ENCODE data around the gene GPR68.

GPR68 gene

DNA sequence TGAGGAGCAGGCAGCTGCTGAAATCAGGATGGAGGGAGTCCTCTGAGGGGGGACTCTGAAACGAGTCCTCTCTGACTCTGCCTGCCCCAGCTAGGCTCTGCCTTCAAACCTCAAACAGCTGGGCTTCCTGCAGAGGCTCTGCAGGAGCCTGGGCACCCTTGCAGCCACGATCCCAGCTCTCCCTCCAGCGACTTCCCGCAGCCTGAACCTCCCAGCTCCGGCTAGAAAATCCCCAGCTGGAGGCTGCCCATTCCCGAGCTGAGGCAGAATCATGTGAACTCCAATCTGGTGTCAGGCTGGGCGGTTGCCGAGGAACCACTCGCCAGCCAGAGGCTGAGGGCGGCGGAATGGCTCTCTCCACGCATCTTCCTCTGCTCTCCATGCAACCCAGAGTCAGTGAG lies at the start of gene GPR68:
TSS of gene GPR68 (minus strand) at position 204 of the 401 bp plus-strand sequence. CDS start 9,654 bp downstream, outside the sequence.
- no peak for TF ChIP-seq ZFP37 (tag by site-specific recombination; IDR thresholded peaks at IDR 0.05)
- no peak for TF ChIP-seq OSR2 (tag by site-specific recombination; IDR thresholded peaks at IDR 0.05)
- TF ChIP-seq ZNF146 (tag by site-specific recombination; IDR thresholded peaks at IDR 0.05), result no peak
- TF ChIP-seq ZNF473 (tag by site-specific recombination; IDR thresholded peaks at IDR 0.05), result no peak
- peak; percentile 37; the same call in 1 of the 2 replicates for TF ChIP-seq GLIS1 (tag by site-specific recombination; IDR thresholded peaks at IDR 0.05)
- no peak for TF ChIP-seq ZNF501 (tag by site-specific recombination; IDR thresholded peaks at IDR 0.05)
- TF ChIP-seq ZNF324 (tag by site-specific recombination; IDR thresholded peaks at IDR 0.05), result no peak
- TF ChIP-seq PRDM10 (tag by site-specific recombination; IDR thresholded peaks at IDR 0.05), result no peak
- TF ChIP-seq ZIC2 (tag by site-specific recombination; IDR thresholded peaks at IDR 0.05), result peak; percentile 93
- no peak for TF ChIP-seq ZBTB7A (tag by site-specific recombination; IDR thresholded peaks at IDR 0.05; ENCODE audit: low read depth)
- TF ChIP-seq ZNF558 (tag by site-specific recombination; IDR thresholded peaks at IDR 0.05), result no peak
- no peak for TF ChIP-seq ZNF791 (tag by site-specific recombination; IDR thresholded peaks at IDR 0.05)
- no peak for TF ChIP-seq ZXDB (tag by site-specific recombination; IDR thresholded peaks at IDR 0.05)
- CTCF ChIA-PET, result interaction anchor here (0.6 to 1.2 kb wide), 3 partner anchors 8 to 89 kb away, joined by 3 to 6 read pairs (median 3); no protein-coding TSS in a partner anchor
- Histone ChIP-seq H3K27ac (ENCODE audit: extremely low read depth, low read depth, low read length) (no peak within 1 kb of the TSS), H3K36me3 (ENCODE audit: control insufficient read depth in 2 of 2, insufficient read depth in 1 of 2, low read length in 2 of 2) (no peaks in the 10 kb centered on the region), H3K4me3 (ENCODE audit: low read depth, low read length) (no peak within 1 kb of the TSS), H3K9me3 (ENCODE audit: control insufficient read depth, insufficient read depth, low read depth, low read length) (no peaks in the 10 kb centered on the region), H3K4me1 (ENCODE audit: control insufficient read depth, insufficient read depth, low read length) (no peaks in the 10 kb centered on the region)
- POLR2A ChIA-PET, result interaction anchor here (0.7 kb wide), 1 partner anchor 47 kb away, joined by 3 read pairs; no protein-coding TSS in a partner anchor

- POLR2A ChIA-PET, result no interaction called here
- no peaks in the 10 kb centered on the region for H3K4me1 ChIP-seq (ENCODE audit: control insufficient read depth, insufficient read depth, low read length)
- no peaks in the 10 kb centered on the region for H3K9me3 ChIP-seq (ENCODE audit: control insufficient read depth, insufficient read depth, low read depth, low read length)
- H3K4me3 ChIP-seq (ENCODE audit: low read depth, low read length), result no peak overlapping the region
- H3K36me3 ChIP-seq (ENCODE audit: control insufficient read depth in 2 of 2, insufficient read depth in 1 of 2, low read length in 2 of 2), result peaks cover 0 to 65% of the 10 kb centered on the region in 2 experiments; a peak in 2 of 3 replicates
- no peak for TF ChIP-seq ZNF394 (tag by site-specific recombination; IDR thresholded peaks at IDR 0.05; ENCODE audit: borderline replicate concordance)
- TF ChIP-seq ZNF560 (tag by site-specific recombination; IDR thresholded peaks at IDR 0.05; ENCODE audit: borderline replicate concordance), result no peak
- no peak for TF ChIP-seq ZNF621 (tag by site-specific recombination; IDR thresholded peaks at IDR 0.05)
- no peak overlapping the region for H3K27ac ChIP-seq (ENCODE audit: extremely low read depth, low read depth, low read length)
- CTCF ChIA-PET, result interaction anchor here (1.1 kb wide), 1 partner anchor 117 kb away, joined by 4 read pairs; no protein-coding TSS in a partner anchor
Measured at GRCh38 chr14:91294153-91294552, 49.6 kb upstream of the GPR68 start.

DNA sequence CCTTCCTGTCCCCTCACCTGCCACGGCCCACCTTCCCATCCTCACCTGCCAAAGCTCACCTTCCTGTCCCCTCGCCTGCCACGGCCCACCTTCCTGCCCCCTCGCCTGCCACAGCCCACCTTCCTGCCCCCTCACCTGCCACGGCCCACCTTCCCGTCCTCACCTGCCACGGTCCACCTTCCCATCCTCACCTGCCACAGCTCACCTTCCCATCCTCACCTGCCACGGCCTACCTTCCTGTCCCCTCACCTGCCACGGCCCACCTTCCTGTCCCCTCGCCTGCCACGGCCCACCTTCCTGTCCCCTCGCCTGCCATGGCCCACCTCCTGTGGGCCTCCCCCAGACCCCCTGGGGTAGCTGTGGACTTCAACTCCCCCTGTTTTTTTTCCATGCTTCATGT lies 48.8 kb upstream of the GPR68 start:
- CTCF ChIA-PET, result interaction anchor here (0.6 to 1.1 kb wide), 2 partner anchors 47 to 116 kb away, joined by 4 read pairs; no protein-coding TSS in a partner anchor
- POLR2A ChIA-PET, result no interaction called here

More for the DNA sequence above, 48.8 kb upstream of the GPR68 start:
- Histone ChIP-seq H3K9me3 (ENCODE audit: control insufficient read depth, insufficient read depth, low read depth, low read length) (no peaks in the 10 kb centered on the region), H3K4me1 (ENCODE audit: control insufficient read depth, insufficient read depth, low read length) (no peaks in the 10 kb centered on the region), H3K36me3 (ENCODE audit: control insufficient read depth in 2 of 2, insufficient read depth in 1 of 2, low read length in 2 of 2) (peaks cover 0 to 69% of the 10 kb centered on the region in 2 experiments; a peak in 2 of 3 replicates), H3K27ac (ENCODE audit: extremely low read depth, low read depth, low read length) (no peak overlapping the region), H3K4me3 (ENCODE audit: low read depth, low read length) (no peak overlapping the region)
- TF ChIP-seq ZNF518A (tag by site-specific recombination; conservative IDR thresholded peaks at IDR 0.05; ENCODE audit: low read depth) (no peak), ZNF404 (tag by site-specific recombination; IDR thresholded peaks at IDR 0.05) (no peak), ZNF266 (tag by site-specific recombination; IDR thresholded peaks at IDR 0.05; ENCODE audit: low read depth) (no peak)
